Omental fat pad (tissue), 4 donors: ENCODE data around the gene LARP1. TPM values are rescaled to one million over a fixed set of nuclear protein-coding genes. Genes with fewer than 3 reads are reported as not detected.

Experiments used
- ATAC-seq: fragments of 150-250 bp; one replicate; pipeline ENCODE4 v1.9.1; 2016; ENCODE audit warnings: mild to moderate bottlenecking, moderate library complexity; ENCODE audit not compliant: low FRiP score
- DNase-seq: peaks from one replicate; pipeline ENCODE4 v3.0.0-alpha.2; 2019; ENCODE audit warnings: low spot score
- total RNA-seq, 4 donors: library from RNA; depleted of rRNA; stranded (reverse); fragments of >200 nt; gene quantifications; one replicate each; pipeline ENCODE4 v1.1.0, GENCODE V29; 2016
- TF ChIP-seq, protein P1 (sequence below), 3 donors: fragments of 450-650 bp; IDR thresholded peaks; one replicate each; pipeline ENCODE4 v1.5.1; 2016 to 2017; ENCODE audit warnings: antibody characterized with exemption in 3 of 3, mild to moderate bottlenecking in 3 of 3, moderate library complexity in 2 of 3

LARP1 gene
- total RNA-seq, 4 donors from 2014 or later, result 80.5 to 155 (median 106) TPM

- DNase-seq (no peak), ATAC-seq (no peak)
- TF ChIP-seq, protein P1, sequence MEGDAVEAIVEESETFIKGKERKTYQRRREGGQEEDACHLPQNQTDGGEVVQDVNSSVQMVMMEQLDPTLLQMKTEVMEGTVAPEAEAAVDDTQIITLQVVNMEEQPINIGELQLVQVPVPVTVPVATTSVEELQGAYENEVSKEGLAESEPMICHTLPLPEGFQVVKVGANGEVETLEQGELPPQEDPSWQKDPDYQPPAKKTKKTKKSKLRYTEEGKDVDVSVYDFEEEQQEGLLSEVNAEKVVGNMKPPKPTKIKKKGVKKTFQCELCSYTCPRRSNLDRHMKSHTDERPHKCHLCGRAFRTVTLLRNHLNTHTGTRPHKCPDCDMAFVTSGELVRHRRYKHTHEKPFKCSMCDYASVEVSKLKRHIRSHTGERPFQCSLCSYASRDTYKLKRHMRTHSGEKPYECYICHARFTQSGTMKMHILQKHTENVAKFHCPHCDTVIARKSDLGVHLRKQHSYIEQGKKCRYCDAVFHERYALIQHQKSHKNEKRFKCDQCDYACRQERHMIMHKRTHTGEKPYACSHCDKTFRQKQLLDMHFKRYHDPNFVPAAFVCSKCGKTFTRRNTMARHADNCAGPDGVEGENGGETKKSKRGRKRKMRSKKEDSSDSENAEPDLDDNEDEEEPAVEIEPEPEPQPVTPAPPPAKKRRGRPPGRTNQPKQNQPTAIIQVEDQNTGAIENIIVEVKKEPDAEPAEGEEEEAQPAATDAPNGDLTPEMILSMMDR (IDR thresholded peaks at IDR 0.05), result no peak
These were observed 10.3 kb downstream of the LARP1 start for GRCh38 chr5:154765396-154765925.

DNA sequence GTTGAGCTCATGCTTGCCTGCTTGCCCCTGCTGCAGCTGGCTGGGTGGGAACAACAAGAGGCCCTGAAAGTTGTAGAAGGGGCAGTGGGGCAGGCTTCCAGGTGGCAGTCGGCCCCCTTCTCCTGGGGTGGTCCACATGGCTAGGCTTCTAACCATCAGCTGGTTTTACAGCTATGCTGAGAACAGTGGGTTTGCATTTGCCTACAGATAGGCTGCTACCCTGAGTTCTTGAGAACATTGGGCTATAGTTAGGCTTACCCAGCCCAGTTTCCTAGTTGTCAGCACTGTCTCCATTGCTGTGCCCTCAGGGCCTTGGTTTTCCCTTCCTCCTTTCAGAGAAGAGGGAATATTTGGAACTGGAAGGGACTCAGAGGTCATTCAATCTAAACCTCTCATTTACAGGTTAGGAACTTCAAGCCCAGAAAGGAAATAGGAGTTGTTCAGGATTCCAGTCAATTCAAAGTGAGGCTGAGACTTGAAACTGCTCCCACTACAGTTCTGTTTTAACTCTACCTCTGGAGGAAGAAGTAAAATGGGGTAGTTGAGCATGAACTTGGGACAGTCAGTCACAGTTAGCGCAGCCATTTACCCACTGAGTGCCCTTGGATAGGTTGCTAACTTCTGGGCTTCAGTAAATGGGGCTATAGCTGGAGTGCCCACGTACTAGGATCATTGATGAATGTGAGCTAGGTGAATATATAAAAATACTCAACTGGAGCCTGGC is 11.5 kb downstream of the LARP1 start:
- ATAC-seq, result no peak
- no peak for DNase-seq

DNA sequence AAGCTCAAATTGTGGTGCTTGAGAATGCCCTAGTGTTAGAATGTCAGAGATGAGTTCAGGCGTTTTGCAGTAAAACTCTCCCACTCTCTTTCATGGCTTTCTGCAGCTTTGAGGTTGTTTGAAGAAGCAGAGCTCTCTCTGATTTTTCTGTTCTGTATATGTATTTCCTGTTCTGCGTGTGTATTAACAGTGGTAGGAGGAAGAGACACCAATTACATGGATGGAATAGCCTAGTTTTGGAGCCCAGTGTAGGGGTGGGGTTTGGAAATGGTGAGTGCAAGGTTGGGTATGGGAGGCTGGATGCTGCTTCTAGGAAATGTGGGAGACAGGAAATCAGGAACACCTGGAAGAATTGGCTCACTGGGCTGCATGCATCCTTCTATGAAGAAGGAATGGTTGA is 12.4 kb downstream of the LARP1 start:
- TF ChIP-seq, protein P1 (IDR thresholded peaks at IDR 0.05), result no peak
- ATAC-seq (no peak), DNase-seq (no peak)

More for the DNA sequence above, 11.5 kb downstream of the LARP1 start:
- TF ChIP-seq, protein P1 (IDR thresholded peaks at IDR 0.05), result no peak

DNA sequence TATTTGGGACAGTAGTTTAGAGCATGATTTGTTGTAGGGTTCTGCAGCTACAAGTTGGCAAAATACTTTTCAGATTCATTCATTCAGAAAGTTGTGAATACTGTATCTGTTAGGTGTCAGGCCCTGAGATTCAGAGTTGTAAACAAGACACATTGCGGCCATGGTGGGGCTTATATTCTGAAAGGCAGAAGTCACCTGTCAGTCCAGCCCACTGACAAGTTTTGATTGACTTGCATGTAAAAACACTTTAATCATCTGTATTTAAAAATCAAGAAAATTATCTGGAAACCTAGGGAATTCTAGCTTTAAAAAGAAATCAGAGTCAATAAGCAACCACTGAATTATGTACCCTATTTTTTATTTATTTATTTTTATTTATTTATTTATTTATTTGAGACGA is 13.0 kb downstream of the LARP1 start:
- ATAC-seq (no peak), DNase-seq (no peak)
- TF ChIP-seq, protein P1 (IDR thresholded peaks at IDR 0.05), result no peak

DNA sequence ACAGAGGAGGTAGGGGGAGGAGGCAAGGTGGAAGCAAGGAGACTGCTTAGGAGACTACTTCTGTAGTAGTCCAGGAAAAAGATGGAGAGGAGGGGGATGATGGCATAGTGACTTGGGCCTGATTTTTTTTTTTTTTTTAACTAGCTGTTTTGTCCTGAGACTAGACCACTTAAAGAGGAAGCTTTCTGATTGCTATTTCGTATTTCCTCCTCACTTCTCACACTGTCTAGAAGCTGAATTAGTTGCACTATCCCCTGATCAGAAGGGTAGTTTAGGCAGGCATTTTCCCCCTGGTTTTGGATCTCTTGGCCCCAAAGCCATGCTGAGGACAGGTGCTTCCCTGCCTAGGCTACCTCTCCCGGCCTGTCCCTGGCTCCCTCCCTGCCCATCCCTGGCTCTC is 14.9 kb downstream of the LARP1 start:
- DNase-seq (no peak), ATAC-seq (no peak)
- TF ChIP-seq, protein P1 (IDR thresholded peaks at IDR 0.05), result no peak

GRCh38 chr5:154771383-154771901 is 16.3 kb downstream of the LARP1 start:
- DNase-seq (no peak), ATAC-seq (peak; percentile 56)
- TF ChIP-seq, protein P1 (IDR thresholded peaks at IDR 0.05), result no peak

GRCh38 chr5:154773326-154773725 is 18.1 kb downstream of the LARP1 start:
- TF ChIP-seq, protein P1 (IDR thresholded peaks at IDR 0.05), result no peak
- ATAC-seq, result no peak
- no peak for DNase-seq
